Kidney (tissue), 14 donors: ENCODE measurements around the gene BMP3. TPM values are rescaled to one million over a fixed set of nuclear protein-coding genes. Genes with fewer than 3 reads are reported as not detected.

Experiments used
- DNase-seq, 5 donors: peaks; one replicate each; pipeline ENCODE4 v3.0.0-alpha.2; 2013 to 2020
- FAIRE-seq: peaks from 2 replicates; lab custom pipeline; 2012; peaks lifted over from hg19 to GRCh38; lab: Jason Lieb, UNC
- H3K27ac ChIP-seq, 2 donors: one replicate each; pipeline ENCODE4 v1.7.0; 2013; ENCODE audit warnings: low read depth in 2 of 2, low read length in 2 of 2, inconsistent platforms in 1 of 2
- H3K27me3 ChIP-seq: one replicate; pipeline ENCODE4 v1.7.1; 2013; ENCODE audit warnings: low read length, inconsistent platforms; ENCODE audit not compliant: control insufficient read depth, insufficient read depth
- H3K36me3 ChIP-seq, 3 donors: one replicate each; pipeline versions ENCODE4 v1.7.0 to v1.7.1; 2013; ENCODE audit warnings: low read length in 3 of 3, control low read depth in 1 of 3, inconsistent platforms in 1 of 3; ENCODE audit not compliant: insufficient read depth in 3 of 3, control insufficient read depth in 2 of 3
- H3K4me1 ChIP-seq, 3 donors: one replicate each; pipeline versions ENCODE4 v1.7.0 to v1.7.1; 2013; ENCODE audit warnings: low read length in 3 of 3, inconsistent platforms in 1 of 3, low read depth in 1 of 3; ENCODE audit not compliant: control insufficient read depth in 2 of 3, insufficient read depth in 2 of 3
- H3K4me3 ChIP-seq, 3 donors: one replicate each; pipeline versions ENCODE4 v1.7.0 to v1.8.1; 2013; ENCODE audit warnings: low read length in 3 of 3, control low read depth in 1 of 3, inconsistent platforms in 1 of 3
- H3K9ac ChIP-seq, 3 donors: one replicate each; pipeline versions ENCODE4 v1.7.0 to v1.7.1; 2013; ENCODE audit warnings: low read length in 3 of 3, control low read depth in 1 of 3, inconsistent platforms in 1 of 3
- H3K9me3 ChIP-seq, 3 donors: one replicate each; pipeline versions ENCODE4 v1.7.0 to v1.7.1; 2013; ENCODE audit warnings: low read length in 3 of 3, control low read depth in 1 of 3, inconsistent platforms in 1 of 3; ENCODE audit not compliant: control insufficient read depth in 2 of 3, insufficient read depth in 1 of 3
- CTCF ChIP-seq: IDR thresholded peaks from 3 replicates; pipeline ENCODE4 v1.5.1; 2012; ENCODE audit warnings: mild to moderate bottlenecking, moderate library complexity, borderline replicate concordance; ENCODE audit not compliant: insufficient read depth; ENCODE audit errors: extremely low read depth
- intact Hi-C: fragments of 100-400 bp; cut with DNase I; formaldehyde crosslinking; loops from one replicate; pipeline ENCODE4 v1.11.1; 2022
- polyA plus RNA-seq: library from polyadenylated mRNA; stranded (reverse); fragments of 350-450 nt; fragmentation: Illumina TruSeq; extraction: RNeasy Lipid Tissue Mini Kit (QIAGEN cat#74804); gene quantifications from one replicate; pipeline ENCODE4 v1.2.3, GENCODE V29; 2014; ENCODE audit warnings: low read depth, low replicate concordance; ENCODE audit not compliant: insufficient read depth
- total RNA-seq: library from RNA; stranded (reverse); fragmentation: NEBNext Ultra II Directional; extraction: Animal tissue kit (Norgen Biotek cat#: 25700); gene quantifications from one replicate; pipeline ENCODE4 v1.2.1, GENCODE V29; 2021
- donor health status: control.
- donor health status: control.
- donor health status: control.
- donor health status: control.
- donor health status: control.
- donor health status: DM: yes; HTN: yes; CAD: no.
- donor health status: Normal renal cell carcinoma (clear cell type).

Gene BMP3
- total and polyA plus RNA-seq, 2 donors from 2014 or later: 0.28 TPM; not detected in 1

GRCh38 chr4:81065446-81065845 is 34.9 kb downstream of the BMP3 start:
- no peak overlapping the region for H3K9ac ChIP-seq
- no peaks in the 10 kb centered on the region for H3K9me3 ChIP-seq
- H3K4me1 ChIP-seq: no peaks in the 10 kb centered on the region
- FAIRE-seq: no peak
- DNase-seq: peak in 1 of 5 donors; percentile 22
- H3K4me3 ChIP-seq: no peak overlapping the region
- no peak for TF ChIP-seq CTCF
- H3K27ac ChIP-seq: no peak overlapping the region
- H3K36me3 ChIP-seq: no peaks in the 10 kb centered on the region
- H3K27me3 ChIP-seq: no peaks in the 10 kb centered on the region
- intact Hi-C loops: no loop called here

GRCh38 chr4:81069706-81070331 is 39.3 kb downstream of the BMP3 start:
- H3K4me1 ChIP-seq: no peaks in the 10 kb centered on the region
- H3K9ac ChIP-seq: no peak overlapping the region
- DNase-seq (peak in 4 of 5 donors; percentile 82 to 96 (median 89)), FAIRE-seq (no peak)
- H3K27me3 ChIP-seq: no peaks in the 10 kb centered on the region
- peak; percentile 92 for TF ChIP-seq CTCF
- no peaks in the 10 kb centered on the region for H3K9me3 ChIP-seq
- no peak overlapping the region for H3K27ac ChIP-seq
- intact Hi-C loops: loop anchor here (5.0 kb wide), 1 partner anchor 277 kb away; no protein-coding TSS in a partner anchor
- no peak overlapping the region for H3K4me3 ChIP-seq
- H3K36me3 ChIP-seq: no peaks in the 10 kb centered on the region

GRCh38 chr4:81071013-81071412 is 40.5 kb downstream of the BMP3 start:
- H3K27ac ChIP-seq: no peak overlapping the region
- no peak for FAIRE-seq
- intact Hi-C loops: loop anchor here (5.0 kb wide), 1 partner anchor 276 kb away; no protein-coding TSS in a partner anchor
- no peak for TF ChIP-seq CTCF
- DNase-seq: no peak
- no peak overlapping the region for H3K4me3 ChIP-seq
- H3K4me1 ChIP-seq: no peaks in the 10 kb centered on the region
- no peaks in the 10 kb centered on the region for H3K27me3 ChIP-seq
- no peak overlapping the region for H3K9ac ChIP-seq
- H3K36me3 ChIP-seq: no peaks in the 10 kb centered on the region
- H3K9me3 ChIP-seq: no peaks in the 10 kb centered on the region
